RWPE1 (cell line): ENCODE results near the gene RANBP10.

Experiments used
- CTCF ChIA-PET: fragments of 350-600 bp; sonication (Branson Sonifier 250); formaldehyde crosslinking; extraction: SDS; loops from one replicate; lab custom pipeline; 2021; lab: Yijun Ruan, JAX
- POLR2A ChIA-PET: fragments of 400-600 bp; formaldehyde crosslinking; extraction: SDS; loops from one replicate; lab custom pipeline; 2020; ENCODE audit warnings: antibody characterized with exemption; ENCODE audit not compliant: low non-redundant PET; lab: Yijun Ruan, JAX
- DNase-seq: peaks from one replicate; pipeline ENCODE4 v3.0.0; 2012; ENCODE audit warnings: low spot score
- H3K27ac ChIP-seq: fragments of 450-650 bp; 2 replicates; pipeline ENCODE4 v1.5.1; 2017
- CTCF ChIP-seq: fragments of 450-650 bp; conservative IDR thresholded peaks from 2 replicates; pipeline ENCODE4 v1.5.1; 2017; ENCODE audit warnings: low read depth, mild to moderate bottlenecking

Gene RANBP10

GRCh38 chr16:67806428-67807147 is at the start of gene RANBP10, which contains the start of gene TSNAXIP1:
RANBP10 (minus strand) TSS chr16:67806560; CDS start chr16:67806536, 24 bp downstream.
TSNAXIP1 (plus strand) TSS chr16:67806889; CDS start chr16:67807150, 261 bp downstream.
- DNase-seq, result peak; percentile 97
- H3K27ac ChIP-seq, result peak within 1 kb of the TSS; percentile 77
- ChIA-PET CTCF (interaction anchor here (1.2 to 2.6 kb wide), 2 partner anchors 10 to 286 kb away, joined by 3 to 23 read pairs; no protein-coding TSS in a partner anchor), POLR2A (interaction anchor here (0.9 to 1.4 kb wide), 3 partner anchors 9 to 87 kb away, joined by 3 to 17 read pairs (median 3); partner anchors contain the start of gene GFOD2)
- TF ChIP-seq CTCF, result no peak

GRCh38 chr16:67855789-67856188 is 49.4 kb upstream of the RANBP10 start:
- H3K27ac ChIP-seq, result peak overlapping the region; percentile 79
- CTCF ChIA-PET, result interaction anchor here (0.8 kb wide), 1 partner anchor 17 kb away, joined by 4 read pairs; the partner anchor contains the start of gene EDC4
- no peak for DNase-seq
- TF ChIP-seq CTCF, result no peak
- POLR2A ChIA-PET, result no interaction called here

GRCh38 chr16:67853670-67854069 is 47.3 kb upstream of the RANBP10 start:
- no peak for TF ChIP-seq CTCF
- no peak for DNase-seq
- POLR2A ChIA-PET, result no interaction called here
- CTCF ChIA-PET, result interaction anchor here (1.1 to 1.2 kb wide), 2 partner anchors 18 to 30 kb away, joined by 4 to 7 read pairs; no protein-coding TSS in a partner anchor
- H3K27ac ChIP-seq, result peak overlapping the region; percentile 38

- POLR2A ChIA-PET, result no interaction called here
- peak overlapping the region; percentile 96 for H3K27ac ChIP-seq
- no peak for TF ChIP-seq CTCF
- no peak for DNase-seq
- CTCF ChIA-PET, result interaction anchor here (0.6 kb wide), 1 partner anchor 301 kb away, joined by 3 read pairs; no protein-coding TSS in a partner anchor
Measured at GRCh38 chr16:67848118-67848517, 41.8 kb upstream of the RANBP10 start.

GRCh38 chr16:67847064-67847861 is 40.9 kb upstream of the RANBP10 start, which contains the start of gene CENPT:
CENPT (minus strand) TSS chr16:67847693; CDS start chr16:67833859, 13,834 bp downstream.
- TF ChIP-seq CTCF, result no peak
- CTCF ChIA-PET, result no interaction called here
- POLR2A ChIA-PET, result interaction anchor here (1.0 kb wide), 1 partner anchor 24 kb away, joined by 3 read pairs; no protein-coding TSS in a partner anchor
- peak; percentile 75 for DNase-seq
- H3K27ac ChIP-seq, result peak within 1 kb of the TSS; percentile 96
